ENCODE measurements around the gene MAST4. TPM values are rescaled to one million over a fixed set of nuclear protein-coding genes. Genes with fewer than 3 reads are reported as not detected.

MAST4 gene
- total and polyA plus RNA-seq, 2 experiments from 2014 or later = 4.2 to 6.0 TPM

GRCh38 chr5:66891184-66891925 lies 295.2 kb downstream of the MAST4 start:
- Histone ChIP-seq H3K9me2 (ENCODE audit: insufficient read depth) (no peaks in the 10 kb centered on the region), H3K9ac (no peak overlapping the region), H3F3A (ENCODE audit: insufficient read depth) (no peaks in the 10 kb centered on the region), H3K36me3 (ENCODE audit: low read depth) (no peaks in the 10 kb centered on the region), H3K4me3 (no peak overlapping the region), H3K27me3 (replicated peaks; ENCODE audit: insufficient read depth) (no peaks in the 10 kb centered on the region), H3K9me3 (ENCODE audit: low read depth) (no peaks in the 10 kb centered on the region), H3K27ac (no peak overlapping the region), H3K4me1 (ENCODE audit: insufficient read depth) (peaks cover 6% of the 10 kb centered on the region; the same call in 1 of the 2 replicates), H3K4me2 (ENCODE audit: unreplicated experiment) (no peak overlapping the region), H3K79me2 (ENCODE audit: insufficient read depth) (no peaks in the 10 kb centered on the region), H2AFZ (no peak overlapping the region), H4K20me1 (ENCODE audit: insufficient read depth) (no peaks in the 10 kb centered on the region)
- in situ Hi-C loops (cut with MboI) = no loop called here
- no peak for TF ChIP-seq EZH2 (IDR thresholded peaks at IDR 0.05; ENCODE audit: insufficient read depth, poor library complexity, severe bottlenecking)
- TF ChIP-seq EZH2phosphoT487 (IDR thresholded peaks at IDR 0.05; ENCODE audit: insufficient read depth, low read depth) = no peak
- DNase-seq = peak; percentile 7
- 88 to 96% methylated on average over 3 of the region's 3 CpGs for WGBS, 2 experiments (ENCODE audit: low coverage in 1 of 2, low lambda C conversion rate in 2 of 2, missing lambda C conversion rate in 2 of 2)

- Histone ChIP-seq H3F3A (ENCODE audit: insufficient read depth) (no peaks in the 10 kb centered on the region), H3K9me2 (ENCODE audit: insufficient read depth) (no peaks in the 10 kb centered on the region), H3K4me3 (no peak overlapping the region), H3K36me3 (ENCODE audit: low read depth) (no peaks in the 10 kb centered on the region), H3K9ac (no peak overlapping the region), H3K79me2 (ENCODE audit: insufficient read depth) (no peaks in the 10 kb centered on the region), H3K4me1 (ENCODE audit: insufficient read depth) (peaks cover 6% of the 10 kb centered on the region; the same call in 1 of the 2 replicates), H3K27ac (no peak overlapping the region), H3K4me2 (ENCODE audit: unreplicated experiment) (no peak overlapping the region), H3K9me3 (ENCODE audit: low read depth) (no peaks in the 10 kb centered on the region), H4K20me1 (ENCODE audit: insufficient read depth) (no peaks in the 10 kb centered on the region), H3K27me3 (replicated peaks; ENCODE audit: insufficient read depth) (no peaks in the 10 kb centered on the region), H2AFZ (no peak overlapping the region)
- in situ Hi-C loops (cut with MboI) = no loop called here
- TF ChIP-seq EZH2phosphoT487 (IDR thresholded peaks at IDR 0.05; ENCODE audit: insufficient read depth, low read depth) (no peak), EZH2 (IDR thresholded peaks at IDR 0.05; ENCODE audit: insufficient read depth, poor library complexity, severe bottlenecking) (no peak)
- peak; percentile 36 for DNase-seq
- 73 to 77% methylated on average over 3 of the region's 3 CpGs for WGBS, 2 experiments (ENCODE audit: low coverage in 1 of 2, low lambda C conversion rate in 2 of 2, missing lambda C conversion rate in 2 of 2)
Measured at GRCh38 chr5:66892716-66893115, 296.5 kb downstream of the MAST4 start.

- Histone ChIP-seq H2AFZ (no peak overlapping the region), H4K20me1 (ENCODE audit: insufficient read depth) (no peaks in the 10 kb centered on the region), H3F3A (ENCODE audit: insufficient read depth) (no peaks in the 10 kb centered on the region), H3K4me2 (ENCODE audit: unreplicated experiment) (no peak overlapping the region), H3K79me2 (ENCODE audit: insufficient read depth) (no peaks in the 10 kb centered on the region), H3K4me3 (no peak overlapping the region), H3K9ac (no peak overlapping the region), H3K9me2 (ENCODE audit: insufficient read depth) (no peaks in the 10 kb centered on the region), H3K27me3 (replicated peaks; ENCODE audit: insufficient read depth) (no peaks in the 10 kb centered on the region), H3K27ac (no peak overlapping the region), H3K9me3 (ENCODE audit: low read depth) (no peaks in the 10 kb centered on the region), H3K4me1 (ENCODE audit: insufficient read depth) (peaks cover 6% of the 10 kb centered on the region; the same call in 1 of the 2 replicates), H3K36me3 (ENCODE audit: low read depth) (no peaks in the 10 kb centered on the region)
- WGBS, 2 experiments (ENCODE audit: low coverage in 1 of 2, low lambda C conversion rate in 2 of 2, missing lambda C conversion rate in 2 of 2) = 54 to 84% methylated on average over 3 of the region's 3 CpGs
- TF ChIP-seq EZH2phosphoT487 (IDR thresholded peaks at IDR 0.05; ENCODE audit: insufficient read depth, low read depth) = no peak
- no peak for TF ChIP-seq EZH2 (IDR thresholded peaks at IDR 0.05; ENCODE audit: insufficient read depth, poor library complexity, severe bottlenecking)
- DNase-seq = peak; percentile 38
- in situ Hi-C loops (cut with MboI) = no loop called here
Measured at GRCh38 chr5:66894480-66895240, 298.5 kb downstream of the MAST4 start.

- H3K27ac ChIP-seq = no peak overlapping the region
- no peaks in the 10 kb centered on the region for H3K9me3 ChIP-seq (ENCODE audit: low read depth)
Measured at GRCh38 chr5:66896171-66896570, 300.0 kb downstream of the MAST4 start.

More at GRCh38 chr5:66896171-66896570, 300.0 kb downstream of the MAST4 start:
- H3K9me2 ChIP-seq (ENCODE audit: insufficient read depth) = no peaks in the 10 kb centered on the region
- no peaks in the 10 kb centered on the region for H3K36me3 ChIP-seq (ENCODE audit: low read depth)
- no peak overlapping the region for H3K4me2 ChIP-seq (ENCODE audit: unreplicated experiment)
- no peaks in the 10 kb centered on the region for H4K20me1 ChIP-seq (ENCODE audit: insufficient read depth)
- in situ Hi-C loops (cut with MboI) = no loop called here
- H3K4me1 ChIP-seq (ENCODE audit: insufficient read depth) = peaks cover 6% of the 10 kb centered on the region; the same call in 1 of the 2 replicates
- no peaks in the 10 kb centered on the region for H3F3A ChIP-seq (ENCODE audit: insufficient read depth)
- no peak overlapping the region for H3K4me3 ChIP-seq
- no peak overlapping the region for H3K9ac ChIP-seq
- no peak for TF ChIP-seq EZH2 (IDR thresholded peaks at IDR 0.05; ENCODE audit: insufficient read depth, poor library complexity, severe bottlenecking)
- TF ChIP-seq EZH2phosphoT487 (IDR thresholded peaks at IDR 0.05; ENCODE audit: insufficient read depth, low read depth) = no peak
- H2AFZ ChIP-seq = no peak overlapping the region
- WGBS, 2 experiments (ENCODE audit: low coverage in 1 of 2, low lambda C conversion rate in 2 of 2, missing lambda C conversion rate in 2 of 2) = 84 to 89% methylated on average over 4 of the region's 4 CpGs
- peak; percentile 20 for DNase-seq
- no peaks in the 10 kb centered on the region for H3K27me3 ChIP-seq (replicated peaks; ENCODE audit: insufficient read depth)
- H3K79me2 ChIP-seq (ENCODE audit: insufficient read depth) = no peaks in the 10 kb centered on the region
